ENCODE data around the gene FBXL14. TPM values are rescaled to one million over a fixed set of nuclear protein-coding genes. Genes with fewer than 3 reads are reported as not detected.

Gene FBXL14
- polyA plus RNA-seq, 1 of the 3 experiments (the other 2 are of a cell fraction), result 11.3 TPM

DNA sequence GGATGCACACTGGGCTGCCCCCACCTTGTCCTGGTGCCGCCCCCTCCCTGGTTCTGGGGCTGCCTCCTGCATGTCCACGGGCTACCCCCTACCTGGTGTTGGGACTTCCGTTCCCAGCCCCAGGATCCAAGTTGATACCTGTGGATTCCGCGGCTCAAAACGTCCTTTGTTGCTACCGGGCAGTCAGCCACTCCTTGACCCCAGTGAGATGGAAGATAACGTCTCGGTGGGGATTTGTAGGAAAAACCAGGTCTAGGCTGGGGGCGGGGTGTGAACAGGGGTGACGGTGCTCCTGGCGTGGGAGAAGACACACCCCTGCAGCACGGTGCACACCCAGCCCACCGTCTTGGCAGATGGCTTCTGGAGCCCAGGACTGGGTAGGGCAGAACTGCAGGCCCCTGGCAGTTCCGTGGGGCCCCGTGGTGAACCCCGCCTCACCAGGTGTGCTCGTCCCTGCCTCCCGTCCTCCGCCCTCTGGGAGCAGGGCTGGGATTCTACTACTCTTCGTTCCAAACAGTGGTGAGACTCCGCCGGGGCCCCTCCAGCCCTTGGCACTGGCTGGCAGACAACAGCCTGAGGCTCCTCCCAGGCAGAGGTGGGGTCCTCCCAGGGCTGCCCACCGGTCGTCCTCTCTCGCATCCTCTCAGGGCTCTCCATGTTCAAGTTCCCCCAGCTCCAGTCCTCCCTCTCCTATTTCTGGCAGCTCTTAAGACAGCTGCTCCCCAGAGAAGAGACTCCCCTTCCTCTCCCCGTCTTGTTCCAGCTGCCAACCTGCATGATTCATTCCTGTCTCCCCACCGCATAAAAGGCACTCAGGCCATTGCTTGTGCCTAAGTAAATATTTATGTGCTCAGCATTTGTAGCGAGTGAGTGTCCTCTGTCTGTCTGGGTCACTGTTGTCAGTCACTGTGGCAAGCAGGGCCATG is 75.5 kb downstream of the FBXL14 start:
- peaks cover 0 to 4% of the 10 kb centered on the region in 2 experiments for H3K36me3 ChIP-seq (replicated peaks in 1 of 2; ENCODE audit: control insufficient read depth in 1 of 2, insufficient read depth in 2 of 2, low read length in 1 of 2)
- H3K79me2 ChIP-seq (ENCODE audit: insufficient read depth), result no peaks in the 10 kb centered on the region
- peak overlapping the region; percentile 61 for H3K4me2 ChIP-seq
- peaks cover 5 to 17% of the 10 kb centered on the region in 2 experiments; a peak in 3 of 4 replicates for H3K4me1 ChIP-seq (ENCODE audit: control insufficient read depth in 1 of 2, insufficient read depth in 2 of 2, low read depth in 1 of 2, low read length in 1 of 2)
- H3K27me3 ChIP-seq (ENCODE audit: insufficient read depth), result no peaks in the 10 kb centered on the region
- H2AFZ ChIP-seq (ENCODE audit: low read depth), result no peak overlapping the region
- no peak overlapping the region for H3K9ac ChIP-seq
- H3K9me3 ChIP-seq, result no peaks in the 10 kb centered on the region
- no peak for DNase-seq
- TF ChIP-seq ELF1 (IDR thresholded peaks at IDR 0.05) (no peak), TEAD4 (IDR thresholded peaks at IDR 0.05; ENCODE audit: borderline replicate concordance, insufficient read depth) (peak; percentile 52; the same call in 1 of the 2 replicates), RFX5 (IDR thresholded peaks at IDR 0.05; ENCODE audit: low read length) (no peak), NFIC (IDR thresholded peaks at IDR 0.05; ENCODE audit: borderline replicate concordance) (peak; percentile 90), EZH2phosphoT487 (IDR thresholded peaks at IDR 0.05; ENCODE audit: borderline replicate concordance, low read depth) (no peak), RXRA (IDR thresholded peaks at IDR 0.05; ENCODE audit: borderline replicate concordance, low read depth) (peak; percentile 89), TCF12 (IDR thresholded peaks at IDR 0.05) (peak; percentile 88), FOSL2 (IDR thresholded peaks at IDR 0.05; ENCODE audit: borderline replicate concordance, low read depth) (peak; percentile 79), POLR2AphosphoS5 (IDR thresholded peaks at IDR 0.05; ENCODE audit: low read depth, low read length) (no peak), NRF1 (IDR thresholded peaks at IDR 0.05; ENCODE audit: low read depth, low read length) (no peak), SMC3 (IDR thresholded peaks at IDR 0.05; ENCODE audit: low read depth, low read length) (no peak), SIN3A (IDR thresholded peaks at IDR 0.05; ENCODE audit: borderline replicate concordance, low read depth, low read length) (peak; percentile 54; the same call in 1 of the 2 replicates), EP300 (IDR thresholded peaks at IDR 0.05; ENCODE audit: borderline replicate concordance in 1 of 2, low read depth in 1 of 2, low read length in 1 of 2) (peak in 1 of 2 experiments; percentile 63; a peak in 1 of 4 replicates), GABPA (IDR thresholded peaks at IDR 0.05; ENCODE audit: low read depth) (no peak), JUND (IDR thresholded peaks at IDR 0.05) (peak; percentile 76)
- TF ChIP-seq, protein P1, sequence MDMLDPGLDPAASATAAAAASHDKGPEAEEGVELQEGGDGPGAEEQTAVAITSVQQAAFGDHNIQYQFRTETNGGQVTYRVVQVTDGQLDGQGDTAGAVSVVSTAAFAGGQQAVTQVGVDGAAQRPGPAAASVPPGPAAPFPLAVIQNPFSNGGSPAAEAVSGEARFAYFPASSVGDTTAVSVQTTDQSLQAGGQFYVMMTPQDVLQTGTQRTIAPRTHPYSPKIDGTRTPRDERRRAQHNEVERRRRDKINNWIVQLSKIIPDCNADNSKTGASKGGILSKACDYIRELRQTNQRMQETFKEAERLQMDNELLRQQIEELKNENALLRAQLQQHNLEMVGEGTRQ (IDR thresholded peaks at IDR 0.05; ENCODE audit: borderline replicate concordance, low read depth, low read length), result no peak
- TF ChIP-seq, protein P2, sequence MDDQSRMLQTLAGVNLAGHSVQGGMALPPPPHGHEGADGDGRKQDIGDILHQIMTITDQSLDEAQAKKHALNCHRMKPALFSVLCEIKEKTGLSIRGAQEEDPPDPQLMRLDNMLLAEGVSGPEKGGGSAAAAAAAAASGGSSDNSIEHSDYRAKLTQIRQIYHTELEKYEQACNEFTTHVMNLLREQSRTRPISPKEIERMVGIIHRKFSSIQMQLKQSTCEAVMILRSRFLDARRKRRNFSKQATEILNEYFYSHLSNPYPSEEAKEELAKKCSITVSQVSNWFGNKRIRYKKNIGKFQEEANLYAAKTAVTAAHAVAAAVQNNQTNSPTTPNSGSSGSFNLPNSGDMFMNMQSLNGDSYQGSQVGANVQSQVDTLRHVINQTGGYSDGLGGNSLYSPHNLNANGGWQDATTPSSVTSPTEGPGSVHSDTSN (IDR thresholded peaks at IDR 0.05), result peak; percentile 90
- peaks cover 13% of the 10 kb centered on the region for H3F3A ChIP-seq (replicated peaks; ENCODE audit: insufficient read depth)
- H3K27ac ChIP-seq (ENCODE audit: low read depth in 2 of 2, low read length in 1 of 2), result peak overlapping the region in 1 of 2 experiments; percentile 55; a peak in 2 of 4 replicates
- no peaks in the 10 kb centered on the region for H3K9me2 ChIP-seq
- ChIA-PET POLR2A (interaction anchor here (0.8 kb wide), 1 partner anchor 110 kb away, joined by 4 read pairs; the partner anchor contains the start of gene WNT5B), CTCF (interaction anchor here (1.7 kb wide), 1 partner anchor 401 kb away, joined by 6 read pairs; no protein-coding TSS in a partner anchor)
- no peaks in the 10 kb centered on the region for H4K20me1 ChIP-seq (ENCODE audit: insufficient read depth)
- WGBS (ENCODE audit: low lambda C conversion rate), result 65% methylated on average over 22 of the region's 29 CpGs
- no peak overlapping the region for H3K4me3 ChIP-seq (ENCODE audit: low read depth in 2 of 2, low read length in 1 of 2)
